ENCODE data around the gene COL9A1. TPM values are rescaled to one million over a fixed set of nuclear protein-coding genes. Genes with fewer than 3 reads are reported as not detected.

COL9A1 gene
- total and polyA plus RNA-seq, 9 of the 15 experiments (the other 6 are each of a cell fraction or from before 2014, with no cell fraction given) = 0.01 to 0.13 (median 0.06) TPM; not detected in 1

DNA sequence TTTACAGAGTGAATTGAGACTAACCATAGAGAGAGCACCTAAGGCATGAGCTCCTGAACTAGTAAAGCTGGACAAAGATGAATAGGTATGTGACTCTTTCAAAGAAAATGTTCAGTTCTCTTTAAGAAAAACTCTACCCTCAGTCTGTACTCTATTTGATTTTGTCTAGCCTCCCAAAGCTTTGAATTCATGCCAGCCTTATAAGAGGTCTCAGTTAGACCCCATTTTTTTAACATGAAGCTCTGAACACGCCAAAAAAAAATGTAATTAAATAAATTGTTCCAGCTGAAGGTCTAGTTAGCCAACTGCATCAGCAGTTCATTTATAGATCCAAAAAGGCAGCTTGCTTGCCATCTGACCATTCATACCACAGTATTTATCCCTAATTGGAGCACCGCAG, 71.6 kb downstream of the COL9A1 start:
- TF ChIP-seq ZNF699 (CRISPR knock-in tag; IDR thresholded peaks at IDR 0.05; ENCODE audit: insufficient replicate concordance) = no peak
- TF ChIP-seq ASH1L (IDR thresholded peaks at IDR 0.05; ENCODE audit: borderline replicate concordance, low read depth, partially characterized antibody) = no peak
- no peak for TF ChIP-seq MAZ (CRISPR knock-in tag; conservative IDR thresholded peaks at IDR 0.05 in 1 of 2, IDR thresholded peaks at IDR 0.05 in 1 of 2)
- TF ChIP-seq ZNF347 (CRISPR knock-in tag; IDR thresholded peaks at IDR 0.05; ENCODE audit: low read depth) = no peak
- TF ChIP-seq MCM2 (IDR thresholded peaks at IDR 0.05; ENCODE audit: low read depth) = no peak
- H3K9ac ChIP-seq (ENCODE audit: insufficient read depth in 1 of 2, low read depth in 2 of 2, low read length in 2 of 2) = no peak overlapping the region
- H3K9me3 ChIP-seq (replicated peaks; ENCODE audit: control insufficient read depth, insufficient read depth, low read depth, low read length) = no peaks in the 10 kb centered on the region
- H3K4me2 ChIP-seq (ENCODE audit: insufficient read depth, low read length) = no peak overlapping the region
- in situ Hi-C loops (cut with MboI) (no loop called here), intact Hi-C loops (cut with micrococcal nuclease) (no loop called here)
- no peaks in the 10 kb centered on the region for H3K4me1 ChIP-seq (replicated peaks in 1 of 2; ENCODE audit: control insufficient read depth in 2 of 2, insufficient read depth in 2 of 2, low read length in 2 of 2)
- ChIA-PET POLR2A (interaction anchor here (0.6 to 1.9 kb wide), 5 partner anchors 10 to 164 kb away, joined by 3 to 6 read pairs (median 5); no protein-coding TSS in a partner anchor), CTCF (ENCODE audit: low intra/inter-chr PET ratio) (no interaction called here)
- DNase-seq (ENCODE audit: extremely low read depth in 1 of 4, low spot score in 3 of 4) (no peak), FAIRE-seq (no peak), ATAC-seq (no peak)
- no peaks in the 10 kb centered on the region for H3K79me2 ChIP-seq (ENCODE audit: control insufficient read depth, insufficient read depth, low read length)
- BruUV-seq (replicated peaks) = no TSS peak
- H3K9me1 ChIP-seq (ENCODE audit: control insufficient read depth, insufficient read depth, low read length) = no peaks in the 10 kb centered on the region
- no peak overlapping the region for H3K27ac ChIP-seq (ENCODE audit: extremely low read depth, low read depth, low read length)
- H2AFZ ChIP-seq (ENCODE audit: low read depth, low read length) = no peak overlapping the region
- H3K27me3 ChIP-seq (ENCODE audit: control insufficient read depth in 2 of 2, insufficient read depth in 2 of 2, low read length in 2 of 2) = peaks cover 9 to 14% of the 10 kb centered on the region in 2 experiments; a peak in 4 of 5 replicates
- 6% methylated on average over 2 of the region's 2 CpGs for WGBS (ENCODE audit: insufficient coverage, low coverage, missing lambda C conversion rate)
- no peaks in the 10 kb centered on the region for H4K20me1 ChIP-seq (replicated peaks; ENCODE audit: control insufficient read depth, insufficient read depth, low read length)
- H3K4me3 ChIP-seq = no peak overlapping the region
- no peaks in the 10 kb centered on the region for H3K36me3 ChIP-seq (ENCODE audit: control insufficient read depth, insufficient read depth, low read length)

DNA sequence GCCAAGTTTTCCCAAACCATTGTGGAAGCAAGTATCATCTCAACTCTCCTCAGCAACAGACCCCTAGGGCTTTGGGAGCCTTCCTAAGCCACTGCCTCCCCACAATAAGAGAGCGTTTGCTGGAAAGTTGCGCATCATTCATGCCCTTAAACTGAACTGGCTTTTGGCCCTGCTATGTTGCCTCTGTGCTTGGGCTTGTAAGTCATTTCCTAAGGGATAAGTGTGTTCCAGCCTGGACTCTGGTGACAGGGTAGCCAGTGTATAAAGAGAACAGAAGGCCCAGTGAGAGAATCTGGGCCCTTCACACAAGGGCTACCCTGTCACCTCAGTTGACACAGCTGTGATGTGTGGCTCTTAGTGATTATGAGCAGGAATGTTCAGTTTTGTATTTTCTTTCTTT, 77.8 kb downstream of the COL9A1 start:
- Histone ChIP-seq H2AFZ (ENCODE audit: low read depth, low read length) (no peak overlapping the region), H3K4me2 (ENCODE audit: insufficient read depth, low read length) (no peak overlapping the region), H3K27ac (ENCODE audit: extremely low read depth, low read depth, low read length) (no peak overlapping the region), H3K79me2 (ENCODE audit: control insufficient read depth, insufficient read depth, low read length) (no peaks in the 10 kb centered on the region), H3K27me3 (ENCODE audit: control insufficient read depth in 2 of 2, insufficient read depth in 2 of 2, low read length in 2 of 2) (peaks cover 6% of the 10 kb centered on the region in 2 experiments; a peak in 3 of 5 replicates), H3K36me3 (ENCODE audit: control insufficient read depth, insufficient read depth, low read length) (no peaks in the 10 kb centered on the region), H4K20me1 (replicated peaks; ENCODE audit: control insufficient read depth, insufficient read depth, low read length) (no peaks in the 10 kb centered on the region), H3K9me1 (ENCODE audit: control insufficient read depth, insufficient read depth, low read length) (no peaks in the 10 kb centered on the region), H3K9me3 (replicated peaks; ENCODE audit: control insufficient read depth, insufficient read depth, low read depth, low read length) (no peaks in the 10 kb centered on the region; the same call in 1 of the 2 replicates), H3K4me1 (replicated peaks in 1 of 2; ENCODE audit: control insufficient read depth in 2 of 2, insufficient read depth in 2 of 2, low read length in 2 of 2) (no peaks in the 10 kb centered on the region; a peak in 1 of 5 replicates), H3K4me3 (no peak overlapping the region), H3K9ac (ENCODE audit: insufficient read depth in 1 of 2, low read depth in 2 of 2, low read length in 2 of 2) (no peak overlapping the region)
- DNase-seq (ENCODE audit: extremely low read depth in 1 of 4, low spot score in 3 of 4) (no peak), FAIRE-seq (no peak), ATAC-seq (no peak)
- intact Hi-C loops (cut with micrococcal nuclease) (no loop called here), in situ Hi-C loops (cut with MboI) (loop anchor here (10.0 kb wide), 1 partner anchor 470 kb away; no protein-coding TSS in a partner anchor)
- ChIA-PET CTCF (ENCODE audit: low intra/inter-chr PET ratio) (no interaction called here), POLR2A (interaction anchor here (0.6 to 2.0 kb wide), 3 partner anchors 13 to 188 kb away, joined by 3 to 4 read pairs (median 3); no protein-coding TSS in a partner anchor)
- 4% methylated on average over 2 of the region's 2 CpGs for WGBS (ENCODE audit: insufficient coverage, low coverage, missing lambda C conversion rate)
- no TSS peak for BruUV-seq (replicated peaks)
- TF ChIP-seq PURB (CRISPR knock-in tag; IDR thresholded peaks at IDR 0.05; ENCODE audit: low read depth) (no peak), SP1 (CRISPR knock-in tag; IDR thresholded peaks at IDR 0.05) (no peak), SMARCC2 (IDR thresholded peaks at IDR 0.05; ENCODE audit: low read depth) (no peak), NBN (IDR thresholded peaks at IDR 0.05; ENCODE audit: low read depth) (no peak), ZNF311 (CRISPR knock-in tag; IDR thresholded peaks at IDR 0.05) (no peak), MCM5 (IDR thresholded peaks at IDR 0.05; ENCODE audit: low read depth) (no peak), SAP30 (IDR thresholded peaks at IDR 0.05; ENCODE audit: borderline replicate concordance, insufficient read depth, low read depth, low read length, poor library complexity, severe bottlenecking) (no peak)
- TF ChIP-seq, protein P1, sequence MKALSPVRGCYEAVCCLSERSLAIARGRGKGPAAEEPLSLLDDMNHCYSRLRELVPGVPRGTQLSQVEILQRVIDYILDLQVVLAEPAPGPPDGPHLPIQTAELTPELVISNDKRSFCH (CRISPR knock-in tag; IDR thresholded peaks at IDR 0.05) = no peak
- TF ChIP-seq, protein P1 (tag; IDR thresholded peaks at IDR 0.05) = no peak

All from K562 (cell line).